ENCODE results near the gene MSRB2.
"Not testable (repeated sequence)": the region's sequence is repeated elsewhere in the genome, so short reads cannot be mapped to it uniquely, and the experiment has no call there.

The MSRB2 gene

GRCh38 chr10:23095404-23095965 is at the start of gene MSRB2:
MSRB2 (plus strand) TSS chr10:23095579; CDS start chr10:23095609, 30 bp downstream.
- DNase-seq = peak; percentile 70

- no peak for DNase-seq
Measured at GRCh38 chr10:23046027-23046426, 49.4 kb upstream of the MSRB2 start.

- no peak for DNase-seq
Measured at GRCh38 chr10:23047201-23048050, 48.0 kb upstream of the MSRB2 start.

- DNase-seq = no peak
Measured at GRCh38 chr10:23048191-23048590, 47.2 kb upstream of the MSRB2 start.

GRCh38 chr10:23051278-23051677 is 44.1 kb upstream of the MSRB2 start:
- no peak for DNase-seq

GRCh38 chr10:23051855-23052331 is 43.5 kb upstream of the MSRB2 start:
- DNase-seq = no peak

GRCh38 chr10:23053036-23053435 is 42.3 kb upstream of the MSRB2 start:
- no peak for DNase-seq

GRCh38 chr10:23055424-23056185 is 39.8 kb upstream of the MSRB2 start:
- no peak for DNase-seq

- no peak for DNase-seq
Measured at GRCh38 chr10:23056186-23056579, 39.2 kb upstream of the MSRB2 start.

GRCh38 chr10:23058366-23058765 is 37.0 kb upstream of the MSRB2 start:
- DNase-seq = no peak

- no peak for DNase-seq
Measured at GRCh38 chr10:23060918-23061317, 34.5 kb upstream of the MSRB2 start.

GRCh38 chr10:23063045-23063972 is 32.1 kb upstream of the MSRB2 start:
- no peak for DNase-seq

- no peak for DNase-seq
Measured at GRCh38 chr10:23063973-23064812, 31.2 kb upstream of the MSRB2 start.

- DNase-seq = not testable (repeated sequence)
Measured at GRCh38 chr10:23064813-23065114, 30.6 kb upstream of the MSRB2 start.

GRCh38 chr10:23065181-23065948 is 30.0 kb upstream of the MSRB2 start:
- DNase-seq = no peak

- no peak for DNase-seq
Measured at GRCh38 chr10:23067337-23067736, 28.0 kb upstream of the MSRB2 start.

GRCh38 chr10:23067939-23068775 is 27.2 kb upstream of the MSRB2 start:
- DNase-seq = peak; percentile 70

- DNase-seq = no peak
Measured at GRCh38 chr10:23069019-23069815, 26.2 kb upstream of the MSRB2 start.
